GM18526 (cell line): ENCODE measurements around the gene PDIK1L.

Experiments used
- POLR2A ChIP-seq: IDR thresholded peaks from 3 replicates; pipeline ENCODE4 v1.6.1; 2011; ENCODE audit not compliant: insufficient read length; ENCODE audit errors: extremely low read depth

Gene PDIK1L

DNA sequence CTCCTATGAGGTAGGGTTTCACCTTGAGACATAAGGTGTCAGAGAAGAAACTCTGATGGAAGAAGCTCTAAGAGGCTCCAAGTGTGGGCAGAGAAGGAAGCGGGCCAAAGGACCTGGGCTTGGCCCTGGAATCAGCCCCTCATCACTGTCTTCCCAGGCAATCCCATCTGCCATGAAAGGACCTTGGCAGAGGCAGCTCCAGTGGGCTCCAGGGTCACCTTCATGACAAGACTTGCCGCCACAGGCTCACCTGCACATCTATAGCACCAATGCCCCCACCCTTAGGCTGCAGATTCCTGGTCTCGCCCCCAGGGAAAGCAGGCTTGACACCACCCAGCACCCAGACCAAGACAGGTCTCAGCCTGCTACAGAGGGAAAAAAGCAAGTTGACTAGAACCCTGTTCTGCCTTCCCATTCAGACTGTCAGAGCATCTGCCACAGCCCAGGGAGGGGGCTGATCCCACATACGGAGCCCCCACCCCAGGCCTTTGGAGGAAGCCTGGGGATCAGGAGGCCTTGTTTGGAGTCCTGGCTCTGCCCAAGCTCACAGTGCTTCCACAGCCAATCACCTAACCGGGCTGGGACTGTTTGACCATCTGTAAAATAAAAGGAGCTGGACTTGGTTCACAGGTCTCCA is 46.8 kb downstream of the PDIK1L start:
- TF ChIP-seq POLR2A: no peak

DNA sequence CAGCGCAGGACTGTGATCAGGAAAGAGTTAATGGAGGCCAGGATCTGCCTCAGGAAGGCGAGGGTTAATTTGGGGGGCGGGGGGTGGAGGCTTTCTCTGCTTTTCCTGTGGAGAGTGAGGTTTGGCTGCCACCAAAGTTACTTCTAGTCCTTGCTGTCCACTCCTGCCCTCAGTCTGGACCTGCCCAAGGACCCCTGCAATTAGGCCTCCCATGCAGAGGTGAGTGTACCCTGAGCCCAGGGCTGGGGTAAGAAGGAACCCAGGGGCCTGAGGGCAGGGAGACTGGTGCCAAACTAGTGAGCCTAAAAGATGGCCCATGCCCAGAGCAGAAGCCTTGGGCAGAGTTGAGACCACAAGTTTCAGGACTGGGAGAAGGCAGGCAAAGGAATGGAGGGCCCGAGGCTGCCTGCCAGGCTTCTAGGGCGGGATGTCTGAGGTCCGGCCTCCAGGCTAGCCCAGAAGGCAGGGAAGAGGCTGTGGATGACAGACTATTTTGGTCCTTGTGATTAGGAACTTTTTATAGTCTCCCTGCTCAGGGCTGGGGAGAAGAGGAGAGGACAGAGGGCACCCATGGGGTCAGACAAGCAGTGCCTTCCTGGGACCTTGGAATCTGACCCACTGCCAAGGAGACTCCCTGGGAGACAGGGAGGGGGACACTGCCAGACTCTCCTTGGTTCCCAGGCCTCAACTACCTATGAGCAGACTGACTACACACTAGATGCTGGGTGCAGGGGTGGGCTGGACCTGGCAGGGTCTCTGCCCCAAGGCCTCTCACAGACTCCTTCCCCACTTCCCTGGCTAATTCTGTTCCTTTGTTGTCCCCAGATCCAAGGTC is 47.5 kb downstream of the PDIK1L start, which contains the start of gene FAM110D:
Gene FAM110D (plus strand): TSS at position 172 of the 835 bp plus-strand sequence. CDS start 2,213 bp downstream, outside the sequence.
- TF ChIP-seq POLR2A: no peak

DNA sequence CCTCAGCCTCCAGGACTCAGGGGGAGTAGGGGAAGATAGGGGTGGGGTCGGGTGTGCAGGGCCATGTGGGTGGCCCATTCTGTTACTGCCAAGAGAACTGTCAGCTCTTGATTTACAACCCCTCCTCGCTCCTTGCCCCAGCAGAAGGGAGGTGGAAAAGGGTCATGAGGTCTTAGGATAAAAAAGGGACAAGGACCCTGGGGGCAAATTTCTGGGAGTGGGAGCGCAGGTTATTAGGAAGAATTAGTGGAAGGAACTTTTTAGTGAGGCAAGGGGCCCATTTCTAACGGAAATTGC is 48.1 kb downstream of the PDIK1L start:
- TF ChIP-seq POLR2A: no peak

DNA sequence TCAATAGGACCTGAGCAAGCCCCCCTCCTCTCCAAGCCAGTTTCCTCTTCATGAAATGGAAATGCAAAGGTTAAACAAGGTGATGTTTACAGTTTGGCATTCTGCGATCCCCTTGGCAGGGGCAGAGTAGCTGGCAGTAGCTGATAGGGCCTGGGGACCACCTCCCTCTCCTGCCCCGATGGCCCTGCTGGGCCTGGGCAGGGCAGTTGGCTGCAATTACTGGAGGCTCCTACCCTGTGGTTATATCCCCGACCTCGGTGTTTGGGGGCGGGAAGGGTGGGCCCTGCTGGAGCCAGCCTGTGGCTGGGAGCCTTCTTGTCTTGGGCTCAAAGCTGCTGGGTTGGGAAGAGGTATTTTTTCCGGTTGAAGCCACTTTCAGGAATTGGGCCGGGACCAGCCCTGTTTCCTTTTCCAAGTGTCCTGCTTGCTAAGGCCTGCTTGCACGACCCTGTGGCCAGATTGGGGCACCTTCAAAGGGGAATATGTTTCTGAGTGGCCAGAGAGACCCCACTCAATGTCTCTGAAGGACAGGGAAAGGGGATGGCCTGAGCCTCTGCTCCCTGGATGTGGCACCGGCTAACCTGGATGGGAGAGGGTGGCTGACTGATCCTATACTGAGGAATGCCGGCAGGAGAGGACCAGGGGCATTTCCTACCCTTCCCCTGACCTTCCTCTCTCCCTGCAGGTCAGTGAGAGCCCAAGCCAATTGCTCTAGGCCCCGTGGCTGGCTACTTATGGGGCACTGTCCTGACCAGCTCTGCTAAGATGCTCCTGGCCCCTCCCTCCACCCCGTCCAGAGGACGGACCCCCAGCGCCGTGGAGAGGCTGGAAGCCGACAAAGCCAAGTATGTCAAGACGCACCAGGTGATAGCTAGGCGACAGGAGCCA is 49.1 kb downstream of the PDIK1L start:
- no peak for TF ChIP-seq POLR2A

DNA sequence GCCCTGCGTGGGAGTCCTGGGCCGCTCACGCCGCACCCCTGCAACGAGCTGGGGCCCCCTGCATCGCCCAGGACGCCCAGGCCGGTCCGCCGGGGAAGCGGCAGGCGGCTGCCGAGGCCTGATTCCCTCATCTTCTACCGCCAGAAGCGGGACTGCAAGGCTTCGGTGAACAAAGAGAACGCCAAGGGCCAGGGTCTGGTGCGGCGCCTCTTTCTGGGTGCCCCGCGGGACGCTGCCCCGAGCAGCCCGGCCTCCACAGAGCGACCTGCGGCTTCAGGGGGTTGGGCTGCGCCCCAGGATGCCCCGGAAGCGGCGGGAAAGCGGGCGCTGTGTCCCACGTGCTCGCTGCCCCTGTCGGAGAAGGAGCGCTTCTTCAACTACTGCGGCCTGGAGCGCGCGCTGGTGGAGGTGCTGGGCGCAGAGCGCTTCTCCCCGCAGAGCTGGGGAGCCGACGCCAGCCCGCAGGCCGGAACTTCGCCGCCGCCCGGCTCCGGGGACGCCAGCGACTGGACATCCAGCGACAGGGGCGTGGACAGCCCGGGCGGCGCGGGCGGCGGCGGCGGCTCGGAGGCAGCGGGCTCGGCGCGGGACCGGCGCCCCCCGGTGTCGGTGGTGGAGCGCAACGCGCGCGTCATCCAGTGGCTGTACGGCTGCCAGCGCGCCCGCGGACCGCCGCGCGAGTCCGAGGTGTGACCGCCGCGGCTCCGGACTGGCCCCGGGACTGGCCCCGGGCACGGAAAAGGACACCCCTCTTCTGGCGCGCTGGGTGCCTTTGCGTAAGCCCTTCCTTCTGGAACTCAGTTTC is 50.0 kb downstream of the PDIK1L start:
- no peak for TF ChIP-seq POLR2A

DNA sequence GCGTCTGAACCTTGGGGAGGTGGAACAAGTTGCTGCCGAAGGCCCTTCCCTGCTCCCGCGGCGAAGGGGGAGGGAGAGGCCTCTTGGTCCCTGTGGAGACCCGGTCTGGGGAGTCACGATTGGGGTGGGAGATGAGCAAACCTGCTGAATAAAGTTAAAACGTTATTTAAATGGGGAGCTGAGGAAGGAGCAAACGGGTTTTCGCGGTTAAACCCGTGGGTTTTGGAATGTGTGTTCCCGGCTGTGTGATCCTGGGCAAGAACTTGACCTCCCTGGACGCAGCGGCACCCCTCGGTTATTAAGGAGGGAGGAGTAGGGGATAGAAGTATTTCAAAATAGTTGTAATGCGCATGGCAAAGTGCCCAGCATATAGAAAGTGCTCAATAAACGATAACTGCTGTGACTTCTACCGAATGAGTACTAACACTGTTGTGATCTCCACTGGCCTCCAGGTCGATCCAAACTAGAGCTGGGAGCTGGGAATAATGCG is 50.6 kb downstream of the PDIK1L start:
- TF ChIP-seq POLR2A: no peak

DNA sequence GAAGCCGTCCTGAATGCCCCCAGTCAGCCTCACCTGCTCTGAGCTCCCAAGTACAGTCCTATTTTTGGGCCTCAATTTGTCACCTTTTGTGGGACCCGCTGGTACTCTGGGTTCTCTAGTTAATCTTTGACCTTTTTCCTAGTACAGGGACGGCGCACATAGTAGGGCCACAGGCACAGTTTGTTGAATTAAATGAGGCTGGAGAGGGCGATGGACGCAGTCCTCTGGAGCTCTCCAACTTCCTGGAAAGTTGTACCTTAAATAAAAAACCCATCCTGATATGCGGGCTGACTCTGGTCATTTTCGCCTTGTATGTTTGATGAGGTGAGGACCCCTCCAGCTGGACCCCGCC is 52.0 kb downstream of the PDIK1L start:
- no peak for TF ChIP-seq POLR2A

DNA sequence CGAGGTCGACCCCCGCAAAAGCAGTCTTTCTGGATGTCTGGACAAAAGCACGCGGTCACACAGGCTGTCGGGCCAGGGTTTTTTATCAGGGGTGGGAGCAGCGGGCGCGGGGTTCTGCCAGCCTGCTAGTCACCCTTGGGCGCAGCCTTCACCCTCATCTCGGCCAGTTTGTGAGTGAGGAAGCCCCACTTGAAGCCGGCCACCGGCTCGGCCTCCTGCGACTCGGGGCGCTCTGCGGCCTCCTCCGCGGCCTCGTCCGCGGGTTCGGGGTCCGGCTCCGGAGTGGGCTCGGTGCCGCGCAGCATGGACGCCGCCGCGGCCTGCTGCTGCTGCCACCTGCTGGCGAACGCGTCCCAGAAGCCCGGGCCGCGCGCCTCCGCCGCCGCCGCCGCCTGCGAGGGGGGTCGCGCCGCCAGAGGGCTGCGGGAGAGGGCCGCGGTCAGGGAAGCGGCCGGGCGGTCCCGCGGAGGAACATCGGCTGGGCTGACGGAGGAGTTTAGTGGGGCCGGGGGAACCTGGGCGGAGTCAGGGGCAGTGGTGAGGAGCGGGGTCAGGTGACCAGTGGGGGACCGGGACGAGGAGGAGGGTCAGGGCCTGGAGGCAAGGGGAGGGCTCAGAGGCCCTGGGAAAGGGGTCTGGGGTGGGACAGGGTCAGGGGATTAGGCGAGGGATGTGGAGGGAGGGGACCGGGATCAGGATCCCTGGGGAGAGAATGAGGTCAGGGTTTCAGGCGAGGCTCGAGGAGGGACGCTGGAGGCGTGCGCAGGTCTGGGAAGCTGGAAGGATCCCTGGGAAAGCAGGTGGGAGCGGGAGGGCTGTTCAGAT is 52.6 kb downstream of the PDIK1L start:
- TF ChIP-seq POLR2A: no peak

DNA sequence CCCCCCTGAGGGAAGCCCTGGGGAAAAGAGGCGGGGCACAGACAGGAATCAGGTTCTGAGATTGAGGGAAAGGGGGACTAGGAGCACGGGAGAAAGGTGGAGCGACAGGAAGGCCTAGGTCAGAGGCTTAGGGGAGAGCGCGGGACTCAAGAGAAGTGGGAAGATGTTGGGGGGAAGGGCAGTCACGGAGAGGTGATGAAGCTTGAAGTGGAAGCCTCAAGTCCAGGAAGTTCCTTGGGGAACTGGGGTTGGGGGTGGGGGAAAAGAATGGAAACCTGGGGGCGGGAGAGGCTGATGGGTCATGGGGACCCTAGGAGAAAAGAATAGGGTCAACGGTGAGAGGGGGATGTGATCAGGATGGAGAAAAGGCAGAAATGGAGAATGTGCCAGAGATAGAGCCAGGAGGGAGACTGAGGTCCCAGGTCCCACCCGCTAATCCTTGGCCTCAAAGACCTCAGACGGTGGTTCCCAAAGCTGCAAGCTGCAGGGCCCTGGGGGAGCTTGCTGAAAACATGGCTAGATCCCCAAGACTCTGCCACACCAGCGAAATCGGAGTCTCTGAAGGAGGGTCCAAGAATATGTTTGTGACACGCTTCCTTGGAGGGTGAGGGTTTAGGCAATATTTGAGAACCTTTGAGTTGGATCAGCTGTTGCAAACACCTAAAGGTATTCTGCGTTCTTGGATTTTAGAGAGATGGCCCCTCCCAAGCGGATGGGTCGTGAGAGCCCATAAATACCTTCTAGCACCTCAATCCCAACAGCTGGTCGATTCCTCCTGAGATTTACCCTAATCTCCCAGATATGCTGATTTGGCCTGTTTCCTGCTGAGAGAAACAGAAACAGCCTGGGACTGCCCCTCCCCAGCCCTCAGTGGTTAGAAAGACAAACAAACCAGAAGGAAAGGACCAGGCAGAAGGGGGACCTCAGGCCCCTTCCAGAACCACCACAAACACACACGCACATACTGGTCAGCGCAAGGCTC is 53.5 kb downstream of the PDIK1L start:
- TF ChIP-seq POLR2A: no peak

DNA sequence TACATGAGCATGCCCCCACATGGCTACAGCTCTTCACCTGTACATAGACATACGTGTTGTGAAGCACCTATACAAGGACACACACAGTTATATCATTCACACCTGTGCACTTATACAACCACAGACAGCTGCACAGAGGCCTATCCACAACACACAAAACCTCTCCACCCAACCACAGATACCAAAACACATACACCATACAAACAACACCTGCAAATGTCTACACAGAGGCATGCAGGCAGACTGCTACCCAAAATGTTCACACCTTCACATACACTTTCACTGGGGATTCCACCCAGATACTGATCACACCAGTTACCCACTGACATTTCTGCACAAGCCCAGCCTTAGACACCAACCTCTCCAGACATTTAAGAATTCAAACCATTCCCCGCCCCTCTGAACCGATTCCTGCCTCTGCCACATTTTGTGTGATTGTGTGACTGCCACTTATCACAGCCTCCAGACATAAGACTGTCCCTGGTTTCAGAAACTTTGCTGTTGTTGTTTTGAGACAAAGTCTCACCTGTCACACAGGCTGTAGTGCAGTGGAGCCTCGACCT is 55.2 kb downstream of the PDIK1L start:
- no peak for TF ChIP-seq POLR2A

DNA sequence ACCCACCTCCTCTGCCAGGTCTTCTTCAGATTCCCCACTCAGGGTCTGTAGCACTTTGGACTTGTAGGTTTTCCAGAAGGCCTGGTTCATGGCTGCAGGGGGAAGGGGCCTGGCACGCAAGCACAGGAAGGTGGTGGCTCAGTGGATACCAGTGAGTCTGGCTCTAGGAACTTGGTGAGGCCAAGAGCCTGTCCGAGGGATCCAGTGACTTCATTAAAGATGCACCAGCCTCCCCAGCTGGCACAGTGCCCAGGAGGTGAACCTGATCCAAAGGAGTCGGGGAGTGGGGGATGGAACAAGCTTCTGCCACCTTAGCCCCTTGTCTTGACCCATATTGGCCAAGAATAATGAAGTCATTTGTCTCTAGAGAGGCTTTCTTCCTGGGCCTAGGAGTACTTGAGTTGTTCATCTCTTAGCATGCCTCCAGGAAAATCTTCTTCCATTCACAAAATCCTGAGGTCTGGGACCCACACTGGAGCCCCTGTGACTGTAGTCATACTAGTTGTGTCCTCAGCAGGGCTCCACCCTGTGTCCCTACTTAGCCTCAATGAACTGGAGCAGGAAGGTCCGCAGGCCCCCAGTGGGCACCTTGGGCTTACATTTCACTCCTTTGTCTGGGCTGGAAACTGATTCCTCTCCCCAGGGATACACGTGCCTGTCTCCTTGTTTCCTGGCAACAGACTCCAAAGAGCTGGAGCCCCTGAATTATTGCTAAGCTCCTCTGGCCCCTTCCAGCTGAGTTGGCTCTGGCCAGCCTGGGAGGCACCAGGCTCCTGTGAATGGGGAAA is 57.0 kb downstream of the PDIK1L start, which contains the start of gene C1orf232:
Gene C1orf232 (minus strand): TSS at position 554 of the 788 bp plus-strand sequence. CDS start 464 bp downstream, at position 90.
- TF ChIP-seq POLR2A: no peak

DNA sequence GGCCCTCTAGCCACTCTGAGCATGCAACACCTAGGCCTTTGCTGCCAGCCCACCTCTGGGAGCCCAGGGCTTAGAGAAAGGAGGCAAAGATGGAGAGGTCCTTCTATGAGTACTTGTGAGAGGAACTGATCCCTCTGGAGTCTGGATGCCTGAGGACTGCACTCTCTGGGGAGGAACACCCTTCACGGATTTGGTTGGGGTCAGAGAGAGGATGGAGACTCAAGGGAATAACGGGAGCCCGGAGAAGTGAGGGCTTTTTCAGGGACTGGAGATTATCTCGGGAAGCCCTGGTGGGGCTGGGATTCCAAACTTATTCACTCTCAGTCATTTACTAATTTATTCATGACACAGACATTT is 57.6 kb downstream of the PDIK1L start:
- no peak for TF ChIP-seq POLR2A
